ENCODE data around the gene ENDOV. TPM values are rescaled to one million over a fixed set of nuclear protein-coding genes. Genes with fewer than 3 reads are reported as not detected.
A peak's percentile ranks its signal among the peaks of the same experiment; 100 is the strongest.

Gene ENDOV
- total RNA-seq = 32.4 TPM

DNA sequence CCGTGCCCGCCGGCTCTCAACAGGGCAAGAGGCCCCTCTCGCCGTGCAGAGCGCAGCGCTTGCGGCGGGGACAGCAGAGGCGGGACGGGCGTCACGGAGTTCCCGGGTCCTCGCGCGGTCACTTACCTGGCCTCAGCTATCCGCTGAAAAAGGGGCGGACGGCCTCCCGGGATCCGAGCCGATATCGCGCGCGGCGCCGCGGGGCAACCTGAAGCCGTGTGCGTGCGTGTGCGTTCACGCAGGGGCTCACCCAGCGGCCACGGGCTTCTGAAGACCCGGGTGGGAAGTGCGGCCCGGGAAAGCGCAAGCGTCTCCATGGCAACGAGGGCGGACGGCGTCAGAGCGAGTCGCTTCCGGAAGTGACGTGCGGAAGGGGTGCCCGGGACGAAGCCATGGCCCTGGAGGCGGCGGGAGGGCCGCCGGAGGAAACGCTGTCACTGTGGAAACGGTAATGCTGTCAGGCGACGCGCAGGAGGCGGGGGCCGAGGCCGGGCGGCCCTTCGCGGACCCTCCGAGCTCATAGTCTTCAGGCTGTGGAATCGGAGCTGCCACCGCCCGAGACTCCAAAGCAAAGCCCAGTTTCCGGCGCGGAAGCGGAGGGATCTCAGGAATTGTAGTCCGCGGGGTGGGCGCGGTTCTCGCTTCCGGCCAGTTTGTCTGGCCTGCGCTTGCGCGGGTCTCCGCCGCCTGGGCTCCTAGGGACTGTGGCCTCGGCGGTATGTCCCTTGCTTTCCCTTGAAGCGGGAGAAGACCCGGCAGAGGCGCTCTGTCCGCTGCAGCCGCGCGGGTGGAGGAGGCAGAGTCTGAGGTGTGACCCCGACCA lies at the start of gene ENDOV:
ENDOV (plus strand) TSS at position 365 of the 823 bp plus-strand sequence; CDS start at position 393, 28 bp downstream.
- ATAC-seq (peak; percentile 99), DNase-seq (ENCODE audit: low spot score) (peak; percentile 98)
- intact Hi-C loops (cut with DNase I) = no loop called here

- ATAC-seq = no peak
- intact Hi-C loops (cut with DNase I) = no loop called here
- DNase-seq (ENCODE audit: low spot score) = no peak
Observed at GRCh38 chr17:80365983-80366382, 49.0 kb upstream of the ENDOV start.

GRCh38 chr17:80367503-80367902 lies 47.5 kb upstream of the ENDOV start:
- no peak for ATAC-seq
- intact Hi-C loops (cut with DNase I) = no loop called here
- DNase-seq (ENCODE audit: low spot score) = no peak

DNA sequence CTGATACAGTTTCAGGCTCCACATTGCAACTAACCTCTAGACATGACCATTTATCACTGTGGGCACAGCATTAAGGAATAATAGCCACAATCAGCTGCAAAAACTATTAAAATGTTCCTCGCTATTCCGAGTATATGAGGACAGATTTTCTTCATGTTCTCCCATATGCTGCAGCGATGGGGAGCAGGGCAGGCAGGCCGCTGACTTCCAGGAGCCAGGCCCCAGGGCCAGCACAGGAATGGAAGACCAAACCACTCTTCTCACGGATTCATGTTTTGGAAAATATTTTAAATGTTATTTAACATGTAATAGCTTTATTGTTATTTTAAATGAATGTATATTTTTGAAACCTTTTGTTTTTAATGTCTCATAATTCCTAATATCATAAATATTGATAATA lies 43.8 kb upstream of the ENDOV start:
- intact Hi-C loops (cut with DNase I) = no loop called here
- ATAC-seq (no peak), DNase-seq (ENCODE audit: low spot score) (no peak)

DNA sequence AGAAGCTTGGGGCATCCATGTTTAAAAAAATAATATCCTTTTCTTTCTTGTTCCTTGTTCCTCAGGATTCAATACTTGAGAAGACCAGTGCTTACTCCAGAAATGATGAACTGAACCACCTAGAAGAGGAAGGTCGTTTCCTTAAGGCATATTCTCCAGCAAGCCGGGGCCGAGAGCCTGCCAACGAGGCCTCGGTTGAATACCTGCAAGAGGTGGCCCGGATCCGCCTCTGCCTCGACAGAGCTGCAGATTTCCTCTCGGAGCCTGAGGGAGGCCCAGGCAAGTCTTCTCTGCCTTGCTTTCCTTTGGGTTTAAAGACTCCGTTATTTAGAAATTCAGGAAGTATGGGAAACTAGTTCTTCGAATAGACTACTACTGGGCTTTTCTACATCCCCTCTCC lies 42.5 kb upstream of the ENDOV start:
- DNase-seq (ENCODE audit: low spot score) (no peak), ATAC-seq (no peak)
- intact Hi-C loops (cut with DNase I) = no loop called here

- DNase-seq (ENCODE audit: low spot score) (no peak), ATAC-seq (no peak)
- intact Hi-C loops (cut with DNase I) = no loop called here
Observed at GRCh38 chr17:80372922-80373570, 41.9 kb upstream of the ENDOV start.

DNA sequence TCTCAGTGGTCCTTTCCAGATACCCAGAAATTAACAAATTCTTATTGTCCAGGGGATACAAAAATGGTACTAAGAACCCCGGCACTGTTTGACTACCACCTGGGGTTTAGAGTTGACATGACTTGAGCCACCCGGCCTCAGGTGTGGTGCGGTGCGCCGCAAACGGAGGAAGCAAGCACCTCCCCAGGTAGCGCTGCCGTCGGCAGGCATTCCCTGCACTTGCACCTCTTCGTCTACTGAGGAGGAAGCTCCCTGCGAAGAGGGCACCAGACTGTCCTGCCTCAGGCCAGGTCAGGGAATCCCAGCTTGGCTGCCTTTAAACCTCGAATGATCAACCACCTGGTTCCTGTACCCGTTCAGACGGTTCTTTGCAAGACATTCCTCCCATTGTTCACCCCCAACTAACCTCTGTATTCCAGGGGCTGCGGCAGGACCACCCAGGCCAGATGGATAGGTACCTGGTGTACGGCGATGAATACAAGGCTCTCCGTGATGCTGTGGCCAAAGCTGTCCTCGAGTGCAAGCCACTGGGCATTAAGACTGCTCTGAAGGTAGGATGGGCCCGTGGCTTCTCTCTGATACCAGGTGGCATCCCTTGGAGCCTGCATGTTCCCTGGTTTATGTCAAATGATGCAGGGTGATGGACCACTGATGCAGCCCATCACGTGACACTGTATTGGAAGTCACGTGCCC lies 40.8 kb upstream of the ENDOV start:
- ATAC-seq (no peak), DNase-seq (ENCODE audit: low spot score) (peak; percentile 51)
- intact Hi-C loops (cut with DNase I) = no loop called here

- ATAC-seq (no peak), DNase-seq (ENCODE audit: low spot score) (peak; percentile 25)
- intact Hi-C loops (cut with DNase I) = no loop called here
Observed at GRCh38 chr17:80374732-80375585, 40.0 kb upstream of the ENDOV start.

DNA sequence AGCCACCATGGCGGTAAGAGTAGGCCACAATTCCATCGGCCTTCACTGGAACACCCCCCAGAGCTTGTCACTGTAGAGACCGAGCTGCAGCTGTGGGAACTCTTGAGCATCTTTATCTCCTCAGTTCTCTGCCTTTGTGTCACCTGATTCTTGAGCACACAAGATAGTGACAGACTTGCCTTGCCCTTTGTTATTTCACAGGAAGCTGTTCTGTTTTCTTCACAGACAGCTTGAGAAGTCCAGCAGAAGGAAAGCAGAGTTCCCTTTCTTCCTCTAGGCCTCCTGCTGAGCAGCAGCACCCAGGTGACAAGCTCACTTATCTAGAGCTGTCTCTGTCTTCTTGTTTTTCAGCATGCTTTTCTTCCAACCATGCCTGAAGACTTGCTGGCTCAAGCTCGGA lies 38.4 kb upstream of the ENDOV start:
- no peak for DNase-seq (ENCODE audit: low spot score)

GRCh38 chr17:80377798-80378197 lies 37.2 kb upstream of the ENDOV start:
- DNase-seq (ENCODE audit: low spot score) (peak; percentile 53), ATAC-seq (peak; percentile 25)
- intact Hi-C loops (cut with DNase I) = no loop called here

More for the DNA sequence above, 38.4 kb upstream of the ENDOV start:
- ATAC-seq = no peak
- intact Hi-C loops (cut with DNase I) = no loop called here

DNA sequence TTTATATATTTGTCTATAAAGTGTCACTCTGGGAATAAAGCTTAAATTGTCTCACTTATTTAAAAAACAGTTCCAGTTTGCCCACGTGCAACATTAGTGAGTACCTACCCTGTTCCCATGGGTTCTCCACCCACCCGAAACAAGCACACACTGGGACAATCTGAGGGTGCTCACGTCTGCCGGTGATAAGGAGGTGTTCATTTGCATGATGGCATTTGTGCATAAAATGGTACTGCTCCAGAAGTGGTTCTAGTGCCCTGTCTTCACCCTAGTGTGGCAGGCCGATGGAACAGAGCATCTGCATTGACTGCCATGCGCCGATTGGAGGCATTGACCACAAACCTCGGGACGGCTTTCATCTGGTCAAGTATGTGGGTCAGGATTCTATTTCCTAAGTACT lies 35.6 kb upstream of the ENDOV start:
- peak; percentile 25 for DNase-seq (ENCODE audit: low spot score)
- intact Hi-C loops (cut with DNase I) = no loop called here
- no peak for ATAC-seq

GRCh38 chr17:80380068-80380467 lies 34.9 kb upstream of the ENDOV start:
- DNase-seq (ENCODE audit: low spot score) = no peak
- no peak for ATAC-seq
- intact Hi-C loops (cut with DNase I) = no loop called here

DNA sequence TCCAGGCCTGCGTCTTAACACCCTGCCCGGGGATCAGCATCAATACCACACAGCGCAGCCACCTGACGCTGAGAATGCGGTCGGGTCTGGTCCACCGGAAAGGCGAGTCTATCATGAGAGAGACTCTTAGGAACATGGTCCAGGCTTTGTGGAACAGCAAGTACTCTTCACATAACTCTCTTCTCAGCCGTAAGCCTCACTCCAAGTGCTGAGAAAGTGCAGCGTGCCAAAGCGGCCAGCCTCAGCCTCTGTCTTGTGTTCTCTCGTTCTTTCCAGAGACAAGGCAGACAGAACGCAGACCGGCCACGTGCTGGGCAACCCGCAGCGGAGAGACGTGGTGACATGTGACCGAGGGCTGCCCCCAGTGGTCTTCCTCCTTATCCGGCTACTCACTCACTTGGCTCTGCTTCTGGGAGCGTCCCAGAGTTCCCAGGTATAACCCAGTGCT lies 34.4 kb upstream of the ENDOV start:
- intact Hi-C loops (cut with DNase I) = no loop called here
- no peak for ATAC-seq
- peak; percentile 53 for DNase-seq (ENCODE audit: low spot score)

DNA sequence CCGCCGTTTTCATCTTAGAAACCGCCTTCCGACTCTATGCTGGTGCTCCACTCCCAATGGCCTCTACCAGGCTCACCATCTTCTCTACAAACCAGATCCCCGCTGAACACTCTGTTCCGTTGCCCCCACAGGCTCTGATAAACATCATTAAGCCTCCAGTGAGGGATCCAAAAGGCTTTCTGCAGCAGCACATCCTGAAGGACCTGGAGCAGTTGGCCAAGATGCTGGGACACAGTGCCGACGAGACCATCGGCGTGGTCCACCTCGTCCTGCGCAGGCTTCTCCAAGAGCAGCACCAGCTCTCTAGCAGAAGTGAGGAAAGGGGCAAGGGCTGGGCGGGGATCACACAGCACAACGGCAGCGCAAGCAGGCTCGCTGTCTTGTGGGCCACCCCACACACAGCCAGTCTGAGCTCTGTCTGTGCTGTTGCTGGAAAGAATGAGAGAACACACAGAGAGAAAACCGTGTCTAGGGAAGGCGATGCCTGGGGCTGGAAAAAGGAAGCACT lies 33.5 kb upstream of the ENDOV start:
- intact Hi-C loops (cut with DNase I) = no loop called here
- DNase-seq (ENCODE audit: low spot score) = peak; percentile 42
- ATAC-seq = no peak

GRCh38 chr17:80382446-80382845 lies 32.5 kb upstream of the ENDOV start:
- no peak for ATAC-seq

GRCh38 chr17:80382956-80383355 lies 32.0 kb upstream of the ENDOV start:
- ATAC-seq (no peak), DNase-seq (ENCODE audit: low spot score) (no peak)
- intact Hi-C loops (cut with DNase I) = no loop called here

More at GRCh38 chr17:80382446-80382845, 32.5 kb upstream of the ENDOV start:
- peak; percentile 3 for DNase-seq (ENCODE audit: low spot score)
- intact Hi-C loops (cut with DNase I) = no loop called here

GRCh38 chr17:80384078-80384960 lies 30.6 kb upstream of the ENDOV start:
- ATAC-seq (no peak), DNase-seq (ENCODE audit: low spot score) (peak; percentile 51)
- intact Hi-C loops (cut with DNase I) = no loop called here

DNA sequence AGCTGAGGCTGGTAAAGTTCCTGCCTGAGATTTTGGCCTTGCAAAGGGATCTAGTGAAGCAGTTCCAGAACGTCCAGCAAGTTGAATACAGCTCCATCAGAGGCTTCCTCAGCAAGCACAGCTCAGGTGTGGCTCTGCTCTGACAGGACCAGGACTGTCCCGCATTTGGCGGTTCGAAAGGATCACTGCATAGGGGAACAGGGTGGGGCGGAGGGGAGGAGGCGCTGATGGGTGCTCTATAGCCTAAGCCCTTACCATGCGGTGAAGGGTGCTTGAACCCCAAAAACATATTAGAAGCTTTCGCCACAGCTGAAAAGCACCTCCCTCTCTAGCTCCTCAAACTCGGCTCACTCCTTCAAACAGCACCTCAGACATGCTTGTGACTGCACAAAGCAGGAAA lies 29.9 kb upstream of the ENDOV start:
- intact Hi-C loops (cut with DNase I) = no loop called here
- DNase-seq (ENCODE audit: low spot score) (peak; percentile 43), ATAC-seq (no peak)

Measured in sciatic nerve (tissue), 2 donors.